H1 (cell line): ENCODE measurements around the gene HLA-A. TPM values are rescaled to one million over a fixed set of nuclear protein-coding genes. Genes with fewer than 3 reads are reported as not detected.

Source experiments
- CHD7 ChIP-seq: fragments of 300-600 bp; sonication (generic); IDR thresholded peaks from 2 replicates; pipeline ENCODE4 v1.7.1; 2012; ENCODE audit warnings: low read length, moderate library complexity, mild to moderate bottlenecking, inconsistent platforms; ENCODE audit not compliant: insufficient replicate concordance
- CTBP2 ChIP-seq: IDR thresholded peaks from 2 replicates; pipeline ENCODE4 v1.7.0; 2011; ENCODE audit warnings: borderline replicate concordance, mild to moderate bottlenecking, moderate library complexity, mixed read lengths, low read length; ENCODE audit not compliant: insufficient read depth, insufficient read length
- EGR1 ChIP-seq: IDR thresholded peaks from 2 replicates; pipeline ENCODE4 v1.6.1; 2011; ENCODE audit warnings: low read depth, low read length, borderline replicate concordance
- EP300 ChIP-seq, 2 experiments: IDR thresholded peaks; 1 replicate in 1 of 2; 2 replicates in 1 of 2; pipeline ENCODE4 v1.6.1; 2011 to 2012; ENCODE audit warnings: low read depth in 2 of 2, low read length in 2 of 2, mild to moderate bottlenecking in 2 of 2, borderline replicate concordance in 1 of 2, inconsistent platforms in 1 of 2, moderate library complexity in 1 of 2
- KDM5A ChIP-seq: fragments of 200-600 bp; IDR thresholded peaks from 2 replicates; pipeline ENCODE4 v1.7.1; 2012; ENCODE audit warnings: mild to moderate bottlenecking, low read length, inconsistent platforms, mixed read lengths
- MAX ChIP-seq: IDR thresholded peaks from 2 replicates; pipeline ENCODE4 v1.6.1; 2012; ENCODE audit warnings: inconsistent platforms
- RNF2 ChIP-seq: fragments of 200-900, 300-1000 bp; sonication (generic); IDR thresholded peaks from 2 replicates; pipeline ENCODE4 v1.7.1; 2016; ENCODE audit warnings: borderline replicate concordance, low read depth, mild to moderate bottlenecking, antibody characterized with exemption, low read length; ENCODE audit not compliant: poor library complexity, severe bottlenecking; ENCODE audit errors: missing control alignments
- SUZ12 ChIP-seq: fragments of 200-600 bp; sonication (generic); IDR thresholded peaks from 2 replicates; pipeline ENCODE4 v1.6.1; 2012; ENCODE audit warnings: mild to moderate bottlenecking, inconsistent platforms, low read length, moderate library complexity, mixed read lengths
- polyA plus RNA-seq, 7 experiments: library from polyadenylated mRNA; depleted of rRNA in 3 of 7; stranded (reverse) in 5 of 7; unstranded in 2 of 7; fragments of >200 nt in 5 of 7; fragments of 200-250 nt in 2 of 7; gene quantifications; 1 replicate in 5 of 7; 2 replicates in 1 of 7; 4 replicates in 1 of 7; pipeline versions ENCODE4 v1.2.1 to v1.2.3, GENCODE V29; 2011 to 2013; ENCODE audit warnings: missing spikeins in 2 of 7, mixed read lengths in 2 of 7
- total RNA-seq: library from RNA; stranded (reverse); fragmentation: NEBNext Ultra II Directional; extraction: Animal tissue kit (Norgen Biotek cat#: 25700); gene quantifications from 2 replicates; pipeline ENCODE4 v1.2.1, GENCODE V29; 2021

Gene HLA-A
- total and polyA plus RNA-seq, 2 of the 8 experiments (the other 6 are each of a cell fraction or from before 2014, with no cell fraction given), result 221 to 474 TPM

- no peak for TF ChIP-seq CHD7
- TF ChIP-seq SUZ12, result no peak
- no peak for TF ChIP-seq CTBP2
- TF ChIP-seq EP300 (IDR thresholded peaks at IDR 0.05; ENCODE audit: borderline replicate concordance in 1 of 2, low read depth in 2 of 2, low read length in 2 of 2), result no peak
- no peak for TF ChIP-seq EGR1
- TF ChIP-seq KDM5A, result no peak
- TF ChIP-seq RNF2, result no peak
- TF ChIP-seq MAX, result no peak
Measured at GRCh38 chr6:29970711-29971110, 28.4 kb downstream of the HLA-A start (continued).
